Midbrain (tissue), 1 donor: Measurements from ENCODE around the gene FZD7.

Source experiments
- DNase-seq: peaks from one replicate; lab custom pipeline; 2025; lab: John Stamatoyannopoulos, UW

Gene FZD7

GRCh38 chr2:202069170-202070067 is 35.8 kb downstream of the FZD7 start:
- no peak for DNase-seq

- DNase-seq = no peak
These were observed 37.5 kb downstream of the FZD7 start for GRCh38 chr2:202071107-202071506.

GRCh38 chr2:202072226-202072625 is 38.6 kb downstream of the FZD7 start:
- no peak for DNase-seq

GRCh38 chr2:202072737-202073401 is 39.2 kb downstream of the FZD7 start, which contains the start of gene KIAA2012:
Gene KIAA2012 (plus strand): TSS chr2:202073255. CDS start chr2:202073628, 373 bp downstream.
- DNase-seq = no peak

- no peak for DNase-seq
These were observed 40.7 kb downstream of the FZD7 start for GRCh38 chr2:202074324-202074723.

GRCh38 chr2:202079310-202079709 is 45.7 kb downstream of the FZD7 start:
- DNase-seq = no peak

GRCh38 chr2:202084265-202084664 is 50.6 kb downstream of the FZD7 start:
- DNase-seq = no peak
